Naive B cell (primary cell): ENCODE data around the gene GNPDA1. TPM values are rescaled to one million over a fixed set of nuclear protein-coding genes. Genes with fewer than 3 reads are reported as not detected.

ENCODE experiments used
- ATAC-seq, 2 donors: fragments of 150-1000 bp; cut with Tn5 transposase; 2 replicates each; pipeline ENCODE4 v1.10.0; 2021; ENCODE audit warnings: low read depth in 2 of 2, mild to moderate bottlenecking in 2 of 2, moderate library complexity in 2 of 2
- DNase-seq: peaks from one replicate; pipeline ENCODE4 v3.0.0; 2022
- H3K27ac Mint-ChIP-seq, 6 donors: one replicate each; pipeline ENCODE4 v1.8.0; 2020 to 2022; ENCODE audit warnings: mild to moderate bottlenecking in 6 of 6, mixed read lengths in 6 of 6, moderate library complexity in 5 of 6, inconsistent platforms in 2 of 6
- H3K27me3 Mint-ChIP-seq, 3 donors: one replicate each; pipeline ENCODE4 v1.8.0; 2021 to 2022; ENCODE audit warnings: mixed read lengths in 3 of 3, mild to moderate bottlenecking in 1 of 3
- H3K36me3 Mint-ChIP-seq, 2 donors: one replicate each; pipeline ENCODE4 v1.8.0; 2020 to 2022; ENCODE audit warnings: mixed read lengths in 2 of 2, inconsistent platforms in 1 of 2, mild to moderate bottlenecking in 1 of 2
- H3K4me1 Mint-ChIP-seq, 3 donors: one replicate each; pipeline ENCODE4 v1.8.0; 2020 to 2022; ENCODE audit warnings: mixed read lengths in 3 of 3, inconsistent platforms in 1 of 3, mild to moderate bottlenecking in 1 of 3, moderate library complexity in 1 of 3
- H3K4me3 Mint-ChIP-seq, 8 donors: one replicate each; pipeline ENCODE4 v1.8.0; 2020 to 2022; ENCODE audit warnings: mild to moderate bottlenecking in 8 of 8, mixed read lengths in 8 of 8, moderate library complexity in 8 of 8, inconsistent platforms in 2 of 8
- H3K9me3 Mint-ChIP-seq, 7 donors: one replicate each; pipeline ENCODE4 v1.8.0; 2020 to 2022; ENCODE audit warnings: mixed read lengths in 7 of 7, mild to moderate bottlenecking in 5 of 7, inconsistent platforms in 2 of 7, moderate library complexity in 1 of 7
- polyA plus RNA-seq, 6 donors: library from polyadenylated mRNA; unstranded; fragments of 300-500 nt; fragmentation: Illumina TruSeq; gene quantifications; one replicate each; pipeline ENCODE4 v1.2.3, GENCODE V29; 2021; ENCODE audit warnings: low read depth in 6 of 6

Gene GNPDA1
- polyA plus RNA-seq, 6 donors from 2014 or later, result 4.5 to 9.9 (median 6.2) TPM

GRCh38 chr5:142015781-142016533 lies 3.1 kb upstream of the GNPDA1 start:
- H3K4me1 Mint-ChIP-seq, result peaks cover 19 to 57% (median 29%) of the 10 kb centered on the region in 3 donors
- peaks cover 14 to 44% (median 18%) of the 10 kb centered on the region in 3 donors for H3K27me3 Mint-ChIP-seq
- ATAC-seq (no peak), DNase-seq (no peak)
- H3K9me3 Mint-ChIP-seq, result peaks cover 3 to 8% (median 7%) of the 10 kb centered on the region in 7 donors
- peak overlapping the region in 3 of 8 donors; percentile 0 to 79 (median 66) for H3K4me3 Mint-ChIP-seq
- peaks cover 4 to 8% of the 10 kb centered on the region in 2 donors for H3K36me3 Mint-ChIP-seq
- peak overlapping the region in 1 of 6 donors; percentile 85 for H3K27ac Mint-ChIP-seq

GRCh38 chr5:142014911-142015584 lies 2.2 kb upstream of the GNPDA1 start:
- Mint-ChIP-seq H3K27me3 (peaks cover 10 to 37% (median 18%) of the 10 kb centered on the region in 3 donors), H3K36me3 (peaks cover 0 to under 1% of the 10 kb centered on the region in 2 donors), H3K4me1 (peaks cover 19 to 57% (median 29%) of the 10 kb centered on the region in 3 donors), H3K9me3 (peaks cover 0 to 3% (median 2%) of the 10 kb centered on the region in 7 donors), H3K27ac (peak overlapping the region in 1 of 6 donors; percentile 62), H3K4me3 (peak overlapping the region in 4 of 8 donors; percentile 33 to 79 (median 62))
- ATAC-seq, result peak; percentile 41 to 51
- peak; percentile 54 for DNase-seq

- H3K4me1 Mint-ChIP-seq, result peaks cover 19 to 57% (median 29%) of the 10 kb centered on the region in 3 donors
These were observed 1.1 kb upstream of the GNPDA1 start for GRCh38 chr5:142013734-142014521.

GRCh38 chr5:142012186-142012785 lies 541 bp downstream of the GNPDA1 start:
- Mint-ChIP-seq H3K27me3 (peaks cover 0 to 36% (median 12%) of the 10 kb centered on the region in 3 donors), H3K9me3 (no peaks in the 10 kb centered on the region), H3K4me1 (peaks cover 13 to 49% (median 21%) of the 10 kb centered on the region in 3 donors), H3K4me3 (peak overlapping the region; percentile 69 to 89 (median 82)), H3K36me3 (no peaks in the 10 kb centered on the region), H3K27ac (peak overlapping the region in 2 of 6 donors; percentile 38 to 66)
- ATAC-seq (peak in 1 of 2 donors; percentile 14), DNase-seq (peak; percentile 12)

More at GRCh38 chr5:142013734-142014521, 1.1 kb upstream of the GNPDA1 start:
- ATAC-seq, result no peak
- Mint-ChIP-seq H3K27ac (peak overlapping the region in 2 of 6 donors; percentile 49), H3K27me3 (peaks cover 9 to 36% (median 10%) of the 10 kb centered on the region in 3 donors), H3K9me3 (no peaks in the 10 kb centered on the region), H3K36me3 (no peaks in the 10 kb centered on the region), H3K4me3 (peak overlapping the region in 7 of 8 donors; percentile 33 to 93 (median 82))
- DNase-seq, result no peak

GRCh38 chr5:142011572-142012185 lies 1.1 kb downstream of the GNPDA1 start:
- H3K27ac Mint-ChIP-seq, result peak overlapping the region in 2 of 6 donors; percentile 38 to 66
- H3K4me1 Mint-ChIP-seq, result peaks cover 17 to 49% (median 27%) of the 10 kb centered on the region in 3 donors
- DNase-seq, result no peak
- no peak for ATAC-seq
- H3K27me3 Mint-ChIP-seq, result peaks cover 0 to 36% (median 11%) of the 10 kb centered on the region in 3 donors
- H3K36me3 Mint-ChIP-seq, result no peaks in the 10 kb centered on the region
- H3K9me3 Mint-ChIP-seq, result no peaks in the 10 kb centered on the region
- H3K4me3 Mint-ChIP-seq, result peak overlapping the region; percentile 26 to 89 (median 82)

GRCh38 chr5:142009886-142010285 lies 2.9 kb downstream of the GNPDA1 start:
- Mint-ChIP-seq H3K4me1 (peaks cover 4 to 35% (median 11%) of the 10 kb centered on the region in 3 donors), H3K27me3 (peaks cover 0 to 23% (median 6%) of the 10 kb centered on the region in 3 donors), H3K36me3 (peaks cover 0 to 5% of the 10 kb centered on the region in 2 donors), H3K4me3 (no peak overlapping the region), H3K27ac (no peak overlapping the region), H3K9me3 (no peaks in the 10 kb centered on the region)
- DNase-seq (no peak), ATAC-seq (no peak)

- peak overlapping the region in 1 of 8 donors; percentile 60 for H3K4me3 Mint-ChIP-seq
These were observed 4.0 kb downstream of the GNPDA1 start for GRCh38 chr5:142008813-142009212.

GRCh38 chr5:142007237-142007544 lies 5.6 kb downstream of the GNPDA1 start:
- DNase-seq (no peak), ATAC-seq (no peak)
- no peaks in the 10 kb centered on the region for H3K9me3 Mint-ChIP-seq
- H3K36me3 Mint-ChIP-seq, result peaks cover 0 to 5% of the 10 kb centered on the region in 2 donors
- peaks cover 4 to 17% (median 11%) of the 10 kb centered on the region in 3 donors for H3K4me1 Mint-ChIP-seq
- peak overlapping the region in 1 of 6 donors; percentile 4 for H3K27ac Mint-ChIP-seq
- peak overlapping the region in 1 of 8 donors; percentile 46 for H3K4me3 Mint-ChIP-seq
- H3K27me3 Mint-ChIP-seq, result peaks cover 0 to 22% (median 5%) of the 10 kb centered on the region in 3 donors

More at GRCh38 chr5:142008813-142009212, 4.0 kb downstream of the GNPDA1 start:
- peaks cover 0 to 22% (median 5%) of the 10 kb centered on the region in 3 donors for H3K27me3 Mint-ChIP-seq
- H3K9me3 Mint-ChIP-seq, result no peaks in the 10 kb centered on the region
- ATAC-seq, result no peak
- H3K4me1 Mint-ChIP-seq, result peaks cover 4 to 29% (median 11%) of the 10 kb centered on the region in 3 donors
- no peak for DNase-seq
- H3K27ac Mint-ChIP-seq, result peak overlapping the region in 1 of 6 donors; percentile 46
- peaks cover 0 to 5% of the 10 kb centered on the region in 2 donors for H3K36me3 Mint-ChIP-seq

- Mint-ChIP-seq H3K9me3 (no peaks in the 10 kb centered on the region), H3K4me3 (no peak overlapping the region), H3K36me3 (peaks cover 0 to 5% of the 10 kb centered on the region in 2 donors), H3K27ac (peak overlapping the region in 2 of 6 donors; percentile 4 to 56), H3K4me1 (peaks cover 4 to 11% (median 7%) of the 10 kb centered on the region in 3 donors), H3K27me3 (peaks cover 0 to 16% (median 5%) of the 10 kb centered on the region in 3 donors)
- DNase-seq, result no peak
- ATAC-seq, result no peak
These were observed 6.2 kb downstream of the GNPDA1 start for GRCh38 chr5:142006363-142007236.

GRCh38 chr5:142003266-142003800 lies 9.5 kb downstream of the GNPDA1 start:
- no peaks in the 10 kb centered on the region for H3K9me3 Mint-ChIP-seq
- H3K4me3 Mint-ChIP-seq, result no peak overlapping the region
- H3K4me1 Mint-ChIP-seq, result peaks cover 4 to 10% (median 7%) of the 10 kb centered on the region in 3 donors
- DNase-seq (no peak), ATAC-seq (no peak)
- H3K27ac Mint-ChIP-seq, result no peak overlapping the region
- peaks cover 0 to 8% (median 5%) of the 10 kb centered on the region in 3 donors for H3K27me3 Mint-ChIP-seq
- peaks cover under 1 to 5% of the 10 kb centered on the region in 2 donors for H3K36me3 Mint-ChIP-seq

GRCh38 chr5:142000704-142001484 lies 11.9 kb downstream of the GNPDA1 start:
- Mint-ChIP-seq H3K4me3 (no peak overlapping the region), H3K27me3 (no peaks in the 10 kb centered on the region), H3K4me1 (no peaks in the 10 kb centered on the region), H3K36me3 (peaks cover 5 to 18% of the 10 kb centered on the region in 2 donors), H3K9me3 (no peaks in the 10 kb centered on the region), H3K27ac (no peak overlapping the region)
- no peak for DNase-seq
- ATAC-seq, result no peak
